Liver (tissue), 9 donors: ENCODE data around the gene FKBP5. TPM values are rescaled to one million over a fixed set of nuclear protein-coding genes. Genes with fewer than 3 reads are reported as not detected.
A peak's percentile ranks its signal among the peaks of the same experiment; 100 is the strongest.
"Not testable (repeated sequence)": the region's sequence is repeated elsewhere in the genome, so short reads cannot be mapped to it uniquely, and the experiment has no call there.

Source experiments
- DNase-seq: peaks from one replicate; pipeline ENCODE4 v3.0.0-alpha.2; 2017; ENCODE audit warnings: low spot score
- H3K27ac ChIP-seq, 2 donors: one replicate each; pipeline ENCODE4 v1.7.0; 2013; ENCODE audit warnings: inconsistent platforms in 2 of 2, low read length in 2 of 2, control low read depth in 1 of 2, low read depth in 1 of 2, mild to moderate bottlenecking in 1 of 2
- H3K27me3 ChIP-seq, 4 donors: one replicate each; pipeline versions ENCODE4 v1.6.1 to v1.7.0; 2013; ENCODE audit warnings: low read length in 3 of 4, inconsistent platforms in 1 of 4, mild to moderate bottlenecking in 1 of 4, moderate library complexity in 1 of 4; ENCODE audit not compliant: control insufficient read depth in 4 of 4, insufficient read depth in 4 of 4
- H3K36me3 ChIP-seq, 4 donors: one replicate each; pipeline versions ENCODE4 v1.6.1 to v1.7.0; 2013; ENCODE audit warnings: low read length in 3 of 4, mild to moderate bottlenecking in 3 of 4, low read depth in 1 of 4, moderate library complexity in 1 of 4; ENCODE audit not compliant: control insufficient read depth in 4 of 4, insufficient read depth in 3 of 4
- H3K4me1 ChIP-seq, 4 donors: one replicate each; pipeline versions ENCODE4 v1.6.1 to v1.7.0; 2013; ENCODE audit warnings: low read length in 3 of 4, mild to moderate bottlenecking in 3 of 4, moderate library complexity in 1 of 4; ENCODE audit not compliant: control insufficient read depth in 4 of 4, insufficient read depth in 4 of 4
- H3K4me3 ChIP-seq, 3 donors: one replicate each; pipeline versions ENCODE4 v1.6.1 to v1.7.0; 2013; ENCODE audit warnings: low read length in 3 of 3, control low read depth in 1 of 3, low read depth in 1 of 3, mild to moderate bottlenecking in 1 of 3
- H3K9ac ChIP-seq, 2 donors: one replicate each; pipeline ENCODE4 v1.7.0; 2013; ENCODE audit warnings: low read length in 2 of 2, mild to moderate bottlenecking in 2 of 2, moderate library complexity in 2 of 2, control low read depth in 1 of 2, low read depth in 1 of 2
- H3K9me3 ChIP-seq, 4 donors: one replicate each; pipeline versions ENCODE4 v1.6.1 to v1.7.0; 2013; ENCODE audit warnings: low read length in 3 of 4; ENCODE audit not compliant: control insufficient read depth in 4 of 4
- ATF3 ChIP-seq: IDR thresholded peaks from 2 replicates; pipeline ENCODE4 v1.6.1; 2016; ENCODE audit warnings: antibody characterized with exemption
- CTCF ChIP-seq: fragments of 150-350 bp; IDR thresholded peaks from 2 replicates; pipeline ENCODE4 v1.5.1; 2017; ENCODE audit warnings: improper control_type of control experiment, low read depth, low read length; ENCODE audit not compliant: missing input control
- EGR1 ChIP-seq, 2 donors: IDR thresholded peaks; 2 replicates each; pipeline ENCODE4 v1.6.1; 2016 to 2018; ENCODE audit warnings: antibody characterized with exemption in 2 of 2, low read depth in 2 of 2
- FOXA1 ChIP-seq: IDR thresholded peaks from 2 replicates; pipeline ENCODE4 v1.6.1; 2016; ENCODE audit warnings: antibody characterized with exemption
- FOXA2 ChIP-seq: IDR thresholded peaks from 2 replicates; pipeline ENCODE4 v1.6.1; 2016; ENCODE audit warnings: antibody characterized with exemption
- GABPA ChIP-seq, 2 donors: IDR thresholded peaks in 1 of 2; conservative IDR thresholded peaks in 1 of 2; 2 replicates each; pipeline ENCODE4 v1.6.1; 2016; ENCODE audit warnings: antibody characterized with exemption in 2 of 2, mild to moderate bottlenecking in 1 of 2, moderate library complexity in 1 of 2
- HNF4A ChIP-seq, 2 donors: conservative IDR thresholded peaks; 2 replicates each; pipeline ENCODE4 v1.6.1; 2016; ENCODE audit warnings: antibody characterized with exemption in 2 of 2, mild to moderate bottlenecking in 2 of 2
- HNF4G ChIP-seq: IDR thresholded peaks from 2 replicates; pipeline ENCODE4 v1.6.1; 2016; ENCODE audit warnings: antibody characterized with exemption
- JUND ChIP-seq, 2 donors: IDR thresholded peaks; 2 replicates each; pipeline ENCODE4 v1.6.1; 2016; ENCODE audit warnings: antibody characterized with exemption in 2 of 2
- MAX ChIP-seq: IDR thresholded peaks from 2 replicates; pipeline ENCODE4 v1.6.1; 2016; ENCODE audit warnings: antibody characterized with exemption
- NR2F2 ChIP-seq: IDR thresholded peaks from 2 replicates; pipeline ENCODE4 v1.6.1; 2016; ENCODE audit warnings: antibody characterized with exemption
- RAD21 ChIP-seq, 2 donors: IDR thresholded peaks; 2 replicates each; pipeline ENCODE4 v1.6.1; 2016; ENCODE audit warnings: antibody characterized with exemption in 2 of 2, mild to moderate bottlenecking in 2 of 2
- REST ChIP-seq: IDR thresholded peaks from 2 replicates; pipeline ENCODE4 v1.6.1; 2016; ENCODE audit warnings: antibody characterized with exemption, mild to moderate bottlenecking
- RXRA ChIP-seq, 2 donors: IDR thresholded peaks; 2 replicates each; pipeline ENCODE4 v1.6.1; 2017 to 2018; ENCODE audit warnings: antibody characterized with exemption in 2 of 2, mild to moderate bottlenecking in 1 of 2
- SP1 ChIP-seq: IDR thresholded peaks from 2 replicates; pipeline ENCODE4 v1.6.1; 2018; ENCODE audit warnings: antibody characterized with exemption, mild to moderate bottlenecking
- TAF1 ChIP-seq: conservative IDR thresholded peaks from 2 replicates; pipeline ENCODE4 v1.6.1; 2016; ENCODE audit warnings: antibody characterized with exemption, mild to moderate bottlenecking
- YY1 ChIP-seq: IDR thresholded peaks from 2 replicates; pipeline ENCODE4 v1.6.1; 2016; ENCODE audit warnings: antibody characterized with exemption, mild to moderate bottlenecking
- ZBTB33 ChIP-seq: IDR thresholded peaks from 2 replicates; pipeline ENCODE4 v1.6.1; 2016; ENCODE audit warnings: antibody characterized with exemption
- WGBS: extraction: QIAGEN DNeasy Blood & Tissue Kit; methylation state at CpG from one replicate; pipeline ENCODE4 v1.1.7; 2013; 5-methylcytosine and 5-hydroxymethylcytosine counted together
- polyA plus RNA-seq, 2 donors: library from polyadenylated mRNA; stranded (reverse) in 1 of 2; unstranded in 1 of 2; fragments of 200-250 nt in 1 of 2; fragments of >200 nt in 1 of 2; fragmentation: Nextera tagmentation in 1 of 2; extraction: Ambion mirVana in 1 of 2; gene quantifications; one replicate each; pipeline versions ENCODE4 v1.2.1 to v1.2.3, GENCODE V29; 2013 to 2015
- total RNA-seq, 2 donors: library from RNA; depleted of rRNA; stranded (reverse); fragments of >200 nt; gene quantifications; one replicate each; pipeline ENCODE4 v1.2.3, GENCODE V29; 2014
- donor health status: healthy.
- donor health status: healthy.
- donor health status: healthy.
- donor health status: healthy.
- donor health status: healthy.

The FKBP5 gene
- total and polyA plus RNA-seq, 4 donors = 10.3 to 132 (median 63.7) TPM

GRCh38 chr6:35600659-35601125 lies 88.0 kb downstream of the FKBP5 start:
- H3K9me3 ChIP-seq = no peaks in the 10 kb centered on the region
- no peak overlapping the region for H3K4me3 ChIP-seq
- 65% methylated on average over 1 of the region's 1 CpG for WGBS
- peak overlapping the region; percentile 89 to 92 for H3K27ac ChIP-seq
- H3K4me1 ChIP-seq = peaks cover 2 to 36% (median 26%) of the 10 kb centered on the region in 4 donors
- DNase-seq = no peak
- no peaks in the 10 kb centered on the region for H3K27me3 ChIP-seq
- peaks cover 7 to 18% (median 12%) of the 10 kb centered on the region in 4 donors for H3K36me3 ChIP-seq
- peak overlapping the region in 1 of 2 donors; percentile 70 for H3K9ac ChIP-seq
- TF ChIP-seq ATF3 (no peak), FOXA2 (no peak), TAF1 (no peak), NR2F2 (peak; percentile 21)

- no peaks in the 10 kb centered on the region for H3K9me3 ChIP-seq
- WGBS = 86% methylated on average over 8 of the region's 8 CpGs
- DNase-seq = no peak
- H3K36me3 ChIP-seq = peaks cover 8 to 20% (median 12%) of the 10 kb centered on the region in 4 donors
- no peak overlapping the region for H3K4me3 ChIP-seq
- H3K27ac ChIP-seq = peak overlapping the region; percentile 89 to 92
- peak overlapping the region in 1 of 2 donors; percentile 70 for H3K9ac ChIP-seq
- TF ChIP-seq CTCF (no peak), YY1 (no peak), MAX (no peak), GABPA (IDR thresholded peaks at IDR 0.05 in 1 of 2, conservative IDR thresholded peaks at IDR 0.05 in 1 of 2) (no peak), HNF4G (no peak), TAF1 (no peak), JUND (IDR thresholded peaks at IDR 0.05) (no peak), ZBTB33 (no peak), HNF4A (conservative IDR thresholded peaks at IDR 0.05) (no peak), FOXA1 (no peak), RAD21 (IDR thresholded peaks at IDR 0.05) (no peak), NR2F2 (no peak), RXRA (IDR thresholded peaks at IDR 0.05) (no peak), SP1 (no peak), REST (no peak), FOXA2 (no peak), EGR1 (IDR thresholded peaks at IDR 0.05; ENCODE audit: low read depth in 2 of 2) (no peak), ATF3 (no peak)
- H3K4me1 ChIP-seq = peaks cover 2 to 36% (median 26%) of the 10 kb centered on the region in 4 donors
- H3K27me3 ChIP-seq = no peaks in the 10 kb centered on the region
Measured at GRCh38 chr6:35599761-35600658, 88.7 kb downstream of the FKBP5 start.

GRCh38 chr6:35598621-35599020 lies 90.1 kb downstream of the FKBP5 start:
- H3K9ac ChIP-seq, H3K4me3 ChIP-seq, H3K27me3 ChIP-seq, H3K27ac ChIP-seq, DNase-seq, H3K9me3 ChIP-seq: not testable (repeated sequence)
- Histone ChIP-seq H3K36me3 (peaks cover 9 to 28% (median 18%) of the 10 kb centered on the region in 4 donors), H3K4me1 (peaks cover under 1 to 30% (median 24%) of the 10 kb centered on the region in 4 donors)
- over 99% methylated on average over 8 of the region's 8 CpGs for WGBS
